Spleen (tissue), 7 donors: Measurements from ENCODE around the gene DDOST.

Experiments
- POLR2A ChIP-seq, 3 donors: fragments of 450-650 bp; IDR thresholded peaks; one replicate each; pipeline ENCODE4 v1.5.1; 2017; ENCODE audit warnings: antibody characterized with exemption in 3 of 3, mild to moderate bottlenecking in 1 of 3
- POLR2AphosphoS5 ChIP-seq, 3 donors: sonication (generic); formaldehyde crosslinking; IDR thresholded peaks; one replicate each; pipeline ENCODE4 v1.5.1; 2017; ENCODE audit warnings: antibody characterized with exemption in 3 of 3
- TF ChIP-seq, protein P1 (sequence below), 11 experiments: fragments of 200-600 bp in 7 of 11; fragments of 450-650 bp in 4 of 11; sonication (generic) in 4 of 11; IDR thresholded peaks in 8 of 11; conservative IDR thresholded peaks in 3 of 11; 1 replicate in 7 of 11; 2 replicates in 4 of 11; pipeline versions ENCODE4 v1.4.0 to v1.8.0; 2016 to 2021; ENCODE audit warnings: antibody characterized with exemption in 11 of 11, inconsistent platforms in 4 of 11, mild to moderate bottlenecking in 1 of 11
- donor health status: DM: no; HTN: no; CAD: no; lungs with moderate emphysema.
- donor health status: DM: no; HTN: no; CAD: no.
- donor health status: DM: no; HTN: no; CAD: no.

DNA sequence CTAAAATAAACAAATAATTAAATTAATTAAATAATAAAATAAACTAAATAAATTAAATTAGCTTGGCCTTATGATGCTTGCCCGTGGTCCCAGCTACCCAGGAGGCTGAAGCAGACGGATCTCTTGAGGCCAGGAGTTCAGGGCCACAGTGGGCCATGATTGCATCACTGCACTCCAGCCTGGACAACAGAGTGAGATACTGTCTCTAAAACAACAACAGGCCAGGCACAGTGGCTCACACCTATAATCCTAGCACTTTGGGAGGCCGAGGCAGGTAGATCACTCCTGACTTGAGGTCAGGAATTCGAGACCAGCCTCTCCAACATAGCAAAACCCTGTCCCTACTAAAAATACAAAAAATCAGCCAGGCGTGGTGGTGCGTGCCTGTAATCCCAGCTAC is 40.2 kb downstream of the DDOST start:
- TF ChIP-seq, protein P1, sequence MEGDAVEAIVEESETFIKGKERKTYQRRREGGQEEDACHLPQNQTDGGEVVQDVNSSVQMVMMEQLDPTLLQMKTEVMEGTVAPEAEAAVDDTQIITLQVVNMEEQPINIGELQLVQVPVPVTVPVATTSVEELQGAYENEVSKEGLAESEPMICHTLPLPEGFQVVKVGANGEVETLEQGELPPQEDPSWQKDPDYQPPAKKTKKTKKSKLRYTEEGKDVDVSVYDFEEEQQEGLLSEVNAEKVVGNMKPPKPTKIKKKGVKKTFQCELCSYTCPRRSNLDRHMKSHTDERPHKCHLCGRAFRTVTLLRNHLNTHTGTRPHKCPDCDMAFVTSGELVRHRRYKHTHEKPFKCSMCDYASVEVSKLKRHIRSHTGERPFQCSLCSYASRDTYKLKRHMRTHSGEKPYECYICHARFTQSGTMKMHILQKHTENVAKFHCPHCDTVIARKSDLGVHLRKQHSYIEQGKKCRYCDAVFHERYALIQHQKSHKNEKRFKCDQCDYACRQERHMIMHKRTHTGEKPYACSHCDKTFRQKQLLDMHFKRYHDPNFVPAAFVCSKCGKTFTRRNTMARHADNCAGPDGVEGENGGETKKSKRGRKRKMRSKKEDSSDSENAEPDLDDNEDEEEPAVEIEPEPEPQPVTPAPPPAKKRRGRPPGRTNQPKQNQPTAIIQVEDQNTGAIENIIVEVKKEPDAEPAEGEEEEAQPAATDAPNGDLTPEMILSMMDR (IDR thresholded peaks at IDR 0.05 in 8 of 11, conservative IDR thresholded peaks at IDR 0.05 in 3 of 11): no peak
- TF ChIP-seq POLR2AphosphoS5 (IDR thresholded peaks at IDR 0.05): no peak
- no peak for TF ChIP-seq POLR2A (IDR thresholded peaks at IDR 0.05)
